Testis (tissue), 3 donors: ENCODE measurements around the gene UNC13C. TPM values are rescaled to one million over a fixed set of nuclear protein-coding genes. Genes with fewer than 3 reads are reported as not detected.
"Not testable (repeated sequence)": the region's sequence is repeated elsewhere in the genome, so short reads cannot be mapped to it uniquely, and the experiment has no call there.

Source experiments
- DNase-seq: peaks from one replicate; pipeline ENCODE4 v3.0.0-alpha.2; 2019
- H3K27ac ChIP-seq, 2 donors: fragments of 200-600 bp; sonication (generic); one replicate each; pipeline ENCODE4 v1.5.1; 2019
- H3K27me3 ChIP-seq: fragments of 200-600 bp; sonication (generic); one replicate; pipeline ENCODE4 v1.5.1; 2019
- H3K36me3 ChIP-seq: fragments of 200-600 bp; sonication (generic); one replicate; pipeline ENCODE4 v1.5.1; 2017; ENCODE audit warnings: low read depth; ENCODE audit errors: missing control alignments
- H3K4me1 ChIP-seq: fragments of 200-600 bp; sonication (generic); one replicate; pipeline ENCODE4 v1.5.1; 2019
- H3K4me3 ChIP-seq, 2 donors: fragments of 200-600 bp; sonication (generic); one replicate each; pipeline ENCODE4 v1.5.1; 2017 to 2019
- H3K9me3 ChIP-seq: fragments of 200-600 bp; sonication (generic); one replicate; pipeline ENCODE4 v1.5.1; 2017
- POLR2A ChIP-seq: fragments of 450-650 bp; IDR thresholded peaks from one replicate; pipeline ENCODE4 v1.6.1; 2017; ENCODE audit warnings: antibody characterized with exemption, mild to moderate bottlenecking, moderate library complexity
- WGBS, 2 donors: methylation state at CpG; one replicate each; pipeline ENCODE4 v1.1.5; 2018; 5-methylcytosine and 5-hydroxymethylcytosine counted together
- intact Hi-C: fragments of 100-400 bp; cut with DNase I; formaldehyde crosslinking; loops from one replicate; pipeline ENCODE4 v1.15.1; 2023; ENCODE audit warnings: low total_unique reads
- polyA plus RNA-seq: library from polyadenylated mRNA; stranded (reverse); fragments of 350-450 nt; fragmentation: Illumina TruSeq; extraction: RNeasy Lipid Tissue Mini Kit (QIAGEN cat#74804); gene quantifications from one replicate; pipeline ENCODE4 v1.2.3, GENCODE V29; 2014; ENCODE audit warnings: low read depth, low replicate concordance; ENCODE audit not compliant: insufficient read depth
- total RNA-seq, 2 donors: library from RNA; depleted of rRNA; stranded (reverse); fragments of >200 nt; gene quantifications; one replicate each; pipeline ENCODE4 v1.2.3, GENCODE V29; 2016
- TF ChIP-seq, protein P1 (sequence below), 3 experiments: fragments of 450-650 bp in 2 of 3; fragments of 200-600 bp in 1 of 3; sonication (generic) in 1 of 3; IDR thresholded peaks; one replicate each; pipeline ENCODE4 v1.5.1; 2016 to 2019; ENCODE audit warnings: antibody characterized with exemption in 3 of 3, mild to moderate bottlenecking in 2 of 3, moderate library complexity in 1 of 3

UNC13C gene
- total and polyA plus RNA-seq, 3 donors from 2014 or later, result 6.1 to 24.7 (median 8.8) TPM

DNA sequence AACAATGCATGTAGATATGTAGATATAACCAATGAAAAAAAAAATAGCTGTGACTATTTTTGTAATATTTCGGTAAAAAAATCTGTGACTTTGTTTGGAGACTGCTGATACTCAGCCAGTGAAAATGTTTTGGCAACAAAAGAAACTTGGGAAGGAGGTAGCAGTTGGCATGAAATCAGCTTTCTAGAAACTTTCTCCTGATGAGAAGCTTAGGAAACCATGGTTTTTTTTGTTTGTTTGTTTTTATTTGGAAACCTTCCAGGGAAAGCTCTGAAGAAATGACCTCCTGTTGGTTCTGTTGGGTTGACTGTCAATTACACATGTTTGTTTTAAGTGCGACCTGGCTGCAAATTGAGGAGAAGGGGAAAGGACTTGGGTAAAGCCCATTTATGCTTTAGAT lies 445.9 kb downstream of the UNC13C start:
- Histone ChIP-seq H3K4me3 (no peak overlapping the region), H3K27me3 (no peaks in the 10 kb centered on the region), H3K36me3 (no peaks in the 10 kb centered on the region), H3K27ac (no peak overlapping the region), H3K9me3 (no peaks in the 10 kb centered on the region), H3K4me1 (no peaks in the 10 kb centered on the region)
- intact Hi-C loops, result no loop called here
- WGBS, 2 donors, result 73 to 81% methylated on average over 2 of the region's 2 CpGs
- no peak for TF ChIP-seq POLR2A
- TF ChIP-seq, protein P1, sequence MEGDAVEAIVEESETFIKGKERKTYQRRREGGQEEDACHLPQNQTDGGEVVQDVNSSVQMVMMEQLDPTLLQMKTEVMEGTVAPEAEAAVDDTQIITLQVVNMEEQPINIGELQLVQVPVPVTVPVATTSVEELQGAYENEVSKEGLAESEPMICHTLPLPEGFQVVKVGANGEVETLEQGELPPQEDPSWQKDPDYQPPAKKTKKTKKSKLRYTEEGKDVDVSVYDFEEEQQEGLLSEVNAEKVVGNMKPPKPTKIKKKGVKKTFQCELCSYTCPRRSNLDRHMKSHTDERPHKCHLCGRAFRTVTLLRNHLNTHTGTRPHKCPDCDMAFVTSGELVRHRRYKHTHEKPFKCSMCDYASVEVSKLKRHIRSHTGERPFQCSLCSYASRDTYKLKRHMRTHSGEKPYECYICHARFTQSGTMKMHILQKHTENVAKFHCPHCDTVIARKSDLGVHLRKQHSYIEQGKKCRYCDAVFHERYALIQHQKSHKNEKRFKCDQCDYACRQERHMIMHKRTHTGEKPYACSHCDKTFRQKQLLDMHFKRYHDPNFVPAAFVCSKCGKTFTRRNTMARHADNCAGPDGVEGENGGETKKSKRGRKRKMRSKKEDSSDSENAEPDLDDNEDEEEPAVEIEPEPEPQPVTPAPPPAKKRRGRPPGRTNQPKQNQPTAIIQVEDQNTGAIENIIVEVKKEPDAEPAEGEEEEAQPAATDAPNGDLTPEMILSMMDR (IDR thresholded peaks at IDR 0.05), result no peak
- no peak for DNase-seq

DNA sequence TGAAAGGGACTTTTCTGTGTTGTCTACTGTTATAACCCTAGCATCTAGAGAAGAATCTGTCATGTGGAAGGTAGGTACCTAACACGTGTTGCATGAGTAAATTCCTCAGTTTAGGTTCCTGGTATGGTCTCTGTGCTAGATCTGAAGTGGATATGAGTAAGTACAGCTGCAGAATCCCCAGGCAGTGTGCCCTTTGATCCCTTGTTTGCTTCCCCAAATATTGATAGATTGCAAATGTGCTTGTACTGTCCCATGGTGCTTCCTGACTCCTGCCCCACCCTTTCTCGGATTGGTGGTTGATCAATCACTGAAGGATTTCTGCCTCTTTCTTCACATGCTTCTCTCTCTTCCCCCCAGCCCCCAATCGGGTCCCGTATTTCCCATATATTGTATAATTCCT lies 450.4 kb downstream of the UNC13C start:
- Histone ChIP-seq H3K27ac (no peak overlapping the region), H3K27me3 (no peaks in the 10 kb centered on the region), H3K4me1 (no peaks in the 10 kb centered on the region), H3K4me3 (no peak overlapping the region), H3K36me3 (no peaks in the 10 kb centered on the region), H3K9me3 (no peaks in the 10 kb centered on the region)
- no peak for DNase-seq
- no peak for TF ChIP-seq POLR2A
- 79 to 90% methylated on average over 4 of the region's 4 CpGs for WGBS, 2 donors
- intact Hi-C loops, result no loop called here

DNA sequence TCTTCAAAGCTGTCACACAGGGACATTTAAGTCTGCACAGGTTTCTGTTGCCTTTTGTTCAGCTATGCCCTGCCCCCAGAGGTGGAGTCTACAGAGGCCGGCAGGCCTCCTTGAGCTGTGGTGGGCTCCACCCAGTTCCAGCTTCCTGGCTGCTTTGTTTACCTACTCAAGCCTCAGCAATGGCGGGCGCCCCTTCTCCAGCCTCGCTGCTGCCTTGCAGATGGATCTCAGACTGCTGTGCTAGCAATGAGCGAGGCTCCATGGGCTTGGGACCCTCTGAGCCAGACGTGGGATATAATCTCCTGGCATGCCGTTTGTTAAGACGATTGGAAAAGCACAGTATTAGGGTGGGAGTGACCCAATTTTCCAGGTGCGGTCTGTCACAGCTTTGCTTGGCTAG lies 472.0 kb downstream of the UNC13C start:
- DNase-seq, H3K27me3 ChIP-seq, H3K4me1 ChIP-seq, H3K9me3 ChIP-seq, intact Hi-C loops, H3K36me3 ChIP-seq, H3K4me3 ChIP-seq, H3K27ac ChIP-seq: not testable (repeated sequence)
- WGBS, 2 donors, result 81 to 85% methylated on average over 8 to 9 of the region's 9 CpGs

DNA sequence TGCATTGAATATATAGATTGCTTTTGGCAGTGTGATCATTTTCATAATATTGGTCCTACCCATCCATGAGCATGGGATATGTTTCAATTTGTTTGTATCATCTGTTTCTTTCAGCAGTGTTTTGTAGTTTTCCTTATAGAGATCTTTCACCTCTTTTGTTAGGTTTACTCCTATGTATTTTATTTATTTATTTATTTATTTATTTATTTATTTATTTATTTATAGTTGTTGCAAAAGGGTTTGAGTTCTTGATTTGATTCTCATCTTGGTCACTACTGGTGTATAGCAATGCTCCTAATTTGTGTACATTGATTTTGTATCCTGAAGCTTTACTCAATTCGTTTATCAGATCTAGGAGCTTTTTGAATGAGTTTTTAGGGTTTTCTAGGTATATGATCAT lies 478.2 kb downstream of the UNC13C start:
- H3K9me3 ChIP-seq, result no peaks in the 10 kb centered on the region
- intact Hi-C loops, result no loop called here

DNA sequence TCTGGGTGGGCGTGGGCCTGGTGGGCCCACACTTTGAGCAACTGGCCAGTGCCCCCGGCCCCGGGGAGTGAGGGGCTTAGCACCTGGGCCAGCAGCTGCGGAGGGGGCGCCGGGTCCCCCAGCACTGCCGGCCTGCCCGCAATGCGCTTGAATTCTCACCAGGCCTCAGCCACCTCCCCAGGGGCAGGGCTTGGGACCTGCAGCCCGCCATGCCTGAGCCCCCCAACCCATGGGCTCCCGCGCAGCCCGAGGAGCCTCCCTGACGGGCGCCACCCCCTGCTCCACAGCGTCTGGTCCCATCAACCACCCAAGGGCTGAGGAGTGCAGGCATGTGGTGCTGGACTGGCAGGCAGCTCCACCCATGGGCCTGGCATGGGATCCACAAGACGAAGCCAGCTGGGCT lies 484.3 kb downstream of the UNC13C start:
- H3K4me1 ChIP-seq, result no peaks in the 10 kb centered on the region
- no peaks in the 10 kb centered on the region for H3K36me3 ChIP-seq
- WGBS, 2 donors, result 79% methylated on average over 15 of the region's 17 CpGs; no CpG with 5 or more reads in 1 of the 2 donors
- no peaks in the 10 kb centered on the region for H3K9me3 ChIP-seq
- H3K27me3 ChIP-seq, result no peaks in the 10 kb centered on the region
- no peak for DNase-seq
- TF ChIP-seq POLR2A, result no peak
- TF ChIP-seq, protein P1 (IDR thresholded peaks at IDR 0.05), result no peak
- H3K4me3 ChIP-seq, result peak overlapping the region; percentile 10 to 15
- intact Hi-C loops, result no loop called here
- no peak overlapping the region for H3K27ac ChIP-seq

More for the DNA sequence above, 478.2 kb downstream of the UNC13C start:
- DNase-seq, result no peak
- TF ChIP-seq, protein P1 (IDR thresholded peaks at IDR 0.05), result no peak
- no peak for TF ChIP-seq POLR2A
- Histone ChIP-seq H3K4me1 (no peaks in the 10 kb centered on the region), H3K36me3 (no peaks in the 10 kb centered on the region), H3K4me3 (no peak overlapping the region), H3K27me3 (no peaks in the 10 kb centered on the region), H3K27ac (no peak overlapping the region)
- 69 to 87% methylated on average over 1 of the region's 1 CpG for WGBS, 2 donors

DNA sequence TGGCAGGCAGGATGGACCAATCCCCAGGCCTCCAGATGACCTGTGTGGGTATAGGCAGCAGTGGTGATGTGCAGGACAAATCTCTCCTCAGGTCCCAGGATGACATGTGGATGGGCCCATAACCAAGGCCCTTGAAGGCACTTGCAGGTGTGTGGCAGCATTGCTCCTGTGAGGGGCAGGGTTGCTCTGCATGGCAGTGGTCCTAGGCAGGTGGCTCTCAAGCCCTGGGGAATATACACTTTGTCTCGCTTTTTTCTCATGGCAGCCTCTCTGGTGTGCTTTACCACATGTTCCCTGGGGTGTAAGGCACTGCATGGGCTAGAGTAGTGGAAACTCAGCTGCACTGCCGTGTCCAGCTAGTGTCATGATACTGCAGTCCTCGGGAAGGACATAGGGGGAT lies 503.6 kb downstream of the UNC13C start:
- no peak overlapping the region for H3K27ac ChIP-seq
- no peak for DNase-seq
- intact Hi-C loops, result no loop called here
- no peaks in the 10 kb centered on the region for H3K4me1 ChIP-seq
- WGBS, 2 donors, result 48 to 78% methylated on average over 2 to 3 of the region's 3 CpGs
- TF ChIP-seq, protein P1 (IDR thresholded peaks at IDR 0.05), result no peak
- TF ChIP-seq POLR2A, result no peak
- H3K9me3 ChIP-seq, result no peaks in the 10 kb centered on the region
- no peak overlapping the region for H3K4me3 ChIP-seq
- no peaks in the 10 kb centered on the region for H3K36me3 ChIP-seq
- H3K27me3 ChIP-seq, result no peaks in the 10 kb centered on the region
